ENCODE measurements around the gene DUSP1.

GRCh38 chr5:172771439-172772111, 580 bp upstream of the DUSP1 start:
- no peak for TF ChIP-seq CTCF (IDR thresholded peaks at IDR 0.05 in 2 of 3, conservative IDR thresholded peaks at IDR 0.05 in 1 of 3; ENCODE audit: borderline replicate concordance in 1 of 3, insufficient read depth in 1 of 3, low read depth in 2 of 3, low read length in 2 of 3)
- TF ChIP-seq EZH2 (IDR thresholded peaks at IDR 0.05), result no peak
- TF ChIP-seq TCF7L2 (IDR thresholded peaks at IDR 0.05; ENCODE audit: borderline replicate concordance, extremely low read depth, insufficient read depth, insufficient read length), result no peak
- TF ChIP-seq SIN3A (IDR thresholded peaks at IDR 0.05; ENCODE audit: low read depth), result no peak
- TF ChIP-seq EZH2phosphoT487 (IDR thresholded peaks at IDR 0.05; ENCODE audit: borderline replicate concordance), result no peak
- no peak for TF ChIP-seq YY1 (IDR thresholded peaks at IDR 0.05; ENCODE audit: extremely low read depth, insufficient replicate concordance, low read depth, low read length)
- TF ChIP-seq ZNF274 (IDR thresholded peaks at IDR 0.05; ENCODE audit: low read depth, low read length), result no peak

Data from HCT116 (cell line).